WTC11 (cell line): ENCODE data around the gene PIGR.

Experiments
- AFF4 ChIP-seq: sonication (generic); formaldehyde crosslinking; IDR thresholded peaks from 2 replicates; pipeline ENCODE4 v1.8.1; 2023; ENCODE audit warnings: mild to moderate bottlenecking, missing genetic modification reagents, borderline replicate concordance
- CBFB ChIP-seq: sonication (generic); formaldehyde crosslinking; IDR thresholded peaks from 2 replicates; pipeline ENCODE4 v1.8.1; 2022; ENCODE audit warnings: mild to moderate bottlenecking, low read depth, missing genetic modification reagents
- CREB1 ChIP-seq: sonication (generic); formaldehyde crosslinking; IDR thresholded peaks from 2 replicates; pipeline ENCODE4 v1.8.0; 2023; ENCODE audit warnings: mild to moderate bottlenecking, missing genetic modification reagents
- CTCF ChIP-seq: fragments of 200-600 bp; IDR thresholded peaks from 2 replicates; pipeline ENCODE4 v1.8.0; 2022; ENCODE audit warnings: antibody characterized with exemption
- E2F1 ChIP-seq: sonication (generic); formaldehyde crosslinking; IDR thresholded peaks from 2 replicates; pipeline ENCODE4 v1.8.0; 2022; ENCODE audit warnings: mild to moderate bottlenecking, missing genetic modification reagents
- ESRRA ChIP-seq: sonication (generic); formaldehyde crosslinking; IDR thresholded peaks from 2 replicates; pipeline ENCODE4 v1.8.1; 2022; ENCODE audit warnings: mild to moderate bottlenecking, missing genetic modification reagents, borderline replicate concordance
- SP1 ChIP-seq: sonication (generic); formaldehyde crosslinking; conservative IDR thresholded peaks from 2 replicates; pipeline ENCODE4 v1.8.1; 2022; ENCODE audit warnings: missing genetic modification reagents
- TCF7 ChIP-seq: sonication (generic); formaldehyde crosslinking; IDR thresholded peaks from 2 replicates; pipeline ENCODE4 v1.8.0; 2022; ENCODE audit warnings: mild to moderate bottlenecking, low read depth, missing genetic modification reagents, moderate library complexity
- USF2 ChIP-seq: sonication (generic); formaldehyde crosslinking; IDR thresholded peaks from 2 replicates; pipeline ENCODE4 v1.8.1; 2023; ENCODE audit warnings: mild to moderate bottlenecking, missing genetic modification reagents, moderate library complexity
- ZNF263 ChIP-seq: sonication (generic); formaldehyde crosslinking; IDR thresholded peaks from 2 replicates; pipeline ENCODE4 v1.8.1; 2022; ENCODE audit warnings: low read depth, mild to moderate bottlenecking, moderate library complexity, missing genetic modification reagents
- TF ChIP-seq, protein P1 (sequence below): sonication (generic); formaldehyde crosslinking; IDR thresholded peaks from 2 replicates; pipeline ENCODE4 v1.8.0; 2022; ENCODE audit warnings: mild to moderate bottlenecking, missing genetic modification reagents
- TF ChIP-seq, protein P2 (sequence below): sonication (generic); formaldehyde crosslinking; conservative IDR thresholded peaks from 2 replicates; pipeline ENCODE4 v1.8.1; 2022; ENCODE audit warnings: mild to moderate bottlenecking, missing genetic modification reagents

- TF ChIP-seq, protein P1, sequence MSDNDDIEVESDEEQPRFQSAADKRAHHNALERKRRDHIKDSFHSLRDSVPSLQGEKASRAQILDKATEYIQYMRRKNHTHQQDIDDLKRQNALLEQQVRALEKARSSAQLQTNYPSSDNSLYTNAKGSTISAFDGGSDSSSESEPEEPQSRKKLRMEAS (CRISPR knock-in tag) = no peak
- TF ChIP-seq CTCF = no peak
- TF ChIP-seq USF2 = no peak
- no peak for TF ChIP-seq TCF7 (CRISPR knock-in tag)
- no peak for TF ChIP-seq ZNF263
- TF ChIP-seq SP1 = no peak
- no peak for TF ChIP-seq CBFB (CRISPR knock-in tag)
- TF ChIP-seq, protein P2, sequence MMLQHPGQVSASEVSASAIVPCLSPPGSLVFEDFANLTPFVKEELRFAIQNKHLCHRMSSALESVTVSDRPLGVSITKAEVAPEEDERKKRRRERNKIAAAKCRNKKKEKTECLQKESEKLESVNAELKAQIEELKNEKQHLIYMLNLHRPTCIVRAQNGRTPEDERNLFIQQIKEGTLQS (CRISPR knock-in tag) = no peak
- TF ChIP-seq E2F1 (CRISPR knock-in tag) = no peak
- no peak for TF ChIP-seq AFF4 (CRISPR knock-in tag)
- no peak for TF ChIP-seq ESRRA (CRISPR knock-in tag)
- no peak for TF ChIP-seq CREB1
These were observed 39.0 kb upstream of the PIGR start for GRCh38 chr1:206985162-206985749.
